Gastroesophageal sphincter (tissue), 4 donors: ENCODE results near the gene FAM83G. TPM values are rescaled to one million over a fixed set of nuclear protein-coding genes. Genes with fewer than 3 reads are reported as not detected.

Experiments
- ATAC-seq: fragments of 150-250 bp; one replicate; pipeline ENCODE4 v1.9.1; 2016; ENCODE audit warnings: mild to moderate bottlenecking, moderate library complexity
- H3K27ac ChIP-seq, 4 donors: fragments of 200-600 bp; sonication (generic) in 3 of 4; 1 replicate in 3 of 4; 2 replicates in 1 of 4; pipeline ENCODE4 v1.5.1; 2016 to 2019
- H3K27me3 ChIP-seq: fragments of 200-600 bp; sonication (generic); one replicate; pipeline ENCODE4 v1.5.1; 2019
- H3K36me3 ChIP-seq, 2 donors: fragments of 200-600 bp; sonication (generic); one replicate each; pipeline ENCODE4 v1.5.1; 2019; ENCODE audit warnings: control low read depth in 1 of 2
- H3K4me1 ChIP-seq, 3 donors: fragments of 200-600 bp; sonication (generic); 1 replicate in 2 of 3; 2 replicates in 1 of 3; pipeline ENCODE4 v1.5.1; 2016 to 2019; ENCODE audit warnings: control low read depth in 2 of 3
- H3K4me3 ChIP-seq, 2 donors: fragments of 200-600 bp; sonication (generic); one replicate each; pipeline ENCODE4 v1.5.1; 2019; ENCODE audit warnings: mild to moderate bottlenecking in 1 of 2, moderate library complexity in 1 of 2
- H3K9me3 ChIP-seq, 3 donors: fragments of 200-600 bp; sonication (generic); one replicate each; pipeline ENCODE4 v1.5.1; 2017 to 2019; ENCODE audit warnings: control low read depth in 2 of 3
- EP300 ChIP-seq: sonication (generic); formaldehyde crosslinking; IDR thresholded peaks from one replicate; pipeline ENCODE4 v1.6.1; 2017; ENCODE audit warnings: antibody characterized with exemption, mild to moderate bottlenecking
- POLR2A ChIP-seq, 2 donors: fragments of 450-650 bp; IDR thresholded peaks; one replicate each; pipeline ENCODE4 v1.6.1; 2017; ENCODE audit warnings: antibody characterized with exemption in 2 of 2, mild to moderate bottlenecking in 2 of 2, moderate library complexity in 1 of 2
- POLR2AphosphoS5 ChIP-seq: sonication (generic); formaldehyde crosslinking; IDR thresholded peaks from one replicate; pipeline ENCODE4 v1.6.1; 2017; ENCODE audit warnings: antibody characterized with exemption
- WGBS, 2 donors: methylation state at CpG; one replicate each; pipeline ENCODE4 v1.1.5; 2018; ENCODE audit warnings: low coverage in 1 of 2; 5-methylcytosine and 5-hydroxymethylcytosine counted together
- total RNA-seq, 4 donors: library from RNA; depleted of rRNA; stranded (reverse); fragments of >200 nt; gene quantifications; one replicate each; pipeline ENCODE4 v1.1.0, GENCODE V29; 2016
- TF ChIP-seq, protein P1 (sequence below), 4 experiments: fragments of 200-600 bp in 2 of 4; fragments of 450-650 bp in 2 of 4; sonication (generic) in 1 of 4; IDR thresholded peaks; one replicate each; pipeline ENCODE4 v1.5.1; 2017 to 2019; ENCODE audit warnings: antibody characterized with exemption in 4 of 4, mild to moderate bottlenecking in 2 of 4, moderate library complexity in 2 of 4

The FAM83G gene
- total RNA-seq, 4 donors from 2014 or later = 6.7 to 17.9 (median 11.7) TPM

- Histone ChIP-seq H3K27me3 (no peaks in the 10 kb centered on the region), H3K36me3 (peaks cover 0 to 38% of the 10 kb centered on the region in 2 donors), H3K9me3 (no peaks in the 10 kb centered on the region), H3K4me3 (no peak overlapping the region), H3K27ac (no peak overlapping the region), H3K4me1 (no peaks in the 10 kb centered on the region)
- no peak for ATAC-seq
- WGBS, 2 donors = 95% methylated on average over 3 of the region's 4 CpGs; no CpG with 5 or more reads in 1 of the 2 donors
- TF ChIP-seq, protein P1, sequence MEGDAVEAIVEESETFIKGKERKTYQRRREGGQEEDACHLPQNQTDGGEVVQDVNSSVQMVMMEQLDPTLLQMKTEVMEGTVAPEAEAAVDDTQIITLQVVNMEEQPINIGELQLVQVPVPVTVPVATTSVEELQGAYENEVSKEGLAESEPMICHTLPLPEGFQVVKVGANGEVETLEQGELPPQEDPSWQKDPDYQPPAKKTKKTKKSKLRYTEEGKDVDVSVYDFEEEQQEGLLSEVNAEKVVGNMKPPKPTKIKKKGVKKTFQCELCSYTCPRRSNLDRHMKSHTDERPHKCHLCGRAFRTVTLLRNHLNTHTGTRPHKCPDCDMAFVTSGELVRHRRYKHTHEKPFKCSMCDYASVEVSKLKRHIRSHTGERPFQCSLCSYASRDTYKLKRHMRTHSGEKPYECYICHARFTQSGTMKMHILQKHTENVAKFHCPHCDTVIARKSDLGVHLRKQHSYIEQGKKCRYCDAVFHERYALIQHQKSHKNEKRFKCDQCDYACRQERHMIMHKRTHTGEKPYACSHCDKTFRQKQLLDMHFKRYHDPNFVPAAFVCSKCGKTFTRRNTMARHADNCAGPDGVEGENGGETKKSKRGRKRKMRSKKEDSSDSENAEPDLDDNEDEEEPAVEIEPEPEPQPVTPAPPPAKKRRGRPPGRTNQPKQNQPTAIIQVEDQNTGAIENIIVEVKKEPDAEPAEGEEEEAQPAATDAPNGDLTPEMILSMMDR (IDR thresholded peaks at IDR 0.05) = no peak
- TF ChIP-seq POLR2A (IDR thresholded peaks at IDR 0.05) (no peak), POLR2AphosphoS5 (no peak), EP300 (no peak)
Observed at GRCh38 chr17:18977021-18977420, 27.5 kb downstream of the FAM83G start.

- Histone ChIP-seq H3K4me3 (no peak overlapping the region), H3K36me3 (peaks cover 0 to 41% of the 10 kb centered on the region in 2 donors), H3K27ac (no peak overlapping the region), H3K9me3 (no peaks in the 10 kb centered on the region), H3K4me1 (no peaks in the 10 kb centered on the region), H3K27me3 (no peaks in the 10 kb centered on the region)
- ATAC-seq = no peak
- WGBS, 2 donors = 67% methylated on average over 3 of the region's 4 CpGs; no CpG with 5 or more reads in 1 of the 2 donors
- TF ChIP-seq EP300 (no peak), POLR2A (IDR thresholded peaks at IDR 0.05) (no peak)
- TF ChIP-seq, protein P1 (IDR thresholded peaks at IDR 0.05) = no peak
Observed at GRCh38 chr17:18976201-18976600, 28.4 kb downstream of the FAM83G start.

- Histone ChIP-seq H3K36me3 (peaks cover 0 to 45% of the 10 kb centered on the region in 2 donors), H3K4me1 (no peaks in the 10 kb centered on the region), H3K27me3 (no peaks in the 10 kb centered on the region), H3K27ac (no peak overlapping the region), H3K9me3 (no peaks in the 10 kb centered on the region), H3K4me3 (no peak overlapping the region)
- TF ChIP-seq, protein P1 (IDR thresholded peaks at IDR 0.05) = no peak
- TF ChIP-seq POLR2AphosphoS5 = no peak
- TF ChIP-seq EP300 = no peak
- no peak for TF ChIP-seq POLR2A (IDR thresholded peaks at IDR 0.05)
- no peak for ATAC-seq
- 84 to 100% methylated on average over 1 to 8 of the region's 13 CpGs for WGBS, 2 donors
Observed at GRCh38 chr17:18975597-18975996, 29.0 kb downstream of the FAM83G start.

GRCh38 chr17:18974407-18975149 is 30.0 kb downstream of the FAM83G start:
- no peak overlapping the region for H3K4me3 ChIP-seq
- ATAC-seq = no peak
- no peaks in the 10 kb centered on the region for H3K4me1 ChIP-seq
- no peak overlapping the region for H3K27ac ChIP-seq
- no peaks in the 10 kb centered on the region for H3K27me3 ChIP-seq
- H3K36me3 ChIP-seq = peaks cover 0 to 42% of the 10 kb centered on the region in 2 donors
- TF ChIP-seq EP300 (no peak), POLR2A (IDR thresholded peaks at IDR 0.05) (no peak), POLR2AphosphoS5 (no peak)
- TF ChIP-seq, protein P1 (IDR thresholded peaks at IDR 0.05) = no peak
- 93 to 100% methylated on average over 1 to 3 of the region's 10 CpGs for WGBS, 2 donors
- H3K9me3 ChIP-seq = no peaks in the 10 kb centered on the region

GRCh38 chr17:18971801-18972200 is 32.8 kb downstream of the FAM83G start:
- H3K4me1 ChIP-seq = no peaks in the 10 kb centered on the region
- H3K9me3 ChIP-seq = no peaks in the 10 kb centered on the region
- no peak for TF ChIP-seq EP300
- TF ChIP-seq POLR2AphosphoS5 = no peak
- TF ChIP-seq, protein P1 (IDR thresholded peaks at IDR 0.05) = no peak
- no peak for TF ChIP-seq POLR2A (IDR thresholded peaks at IDR 0.05)
- H3K36me3 ChIP-seq = peaks cover 0 to 14% of the 10 kb centered on the region in 2 donors
- no peak overlapping the region for H3K4me3 ChIP-seq
- WGBS, 2 donors = no CpG with 5 or more reads among the region's 7 CpGs
- H3K27ac ChIP-seq = no peak overlapping the region
- no peak for ATAC-seq
- no peaks in the 10 kb centered on the region for H3K27me3 ChIP-seq
